ENCODE measurements around the gene ALAS1. TPM values are rescaled to one million over a fixed set of nuclear protein-coding genes. Genes with fewer than 3 reads are reported as not detected.

The ALAS1 gene
- total and polyA plus RNA-seq, 2 of the 13 experiments (the other 11 are each of a cell fraction or from before 2014, with no cell fraction given), result 36.0 to 43.2 TPM

DNA sequence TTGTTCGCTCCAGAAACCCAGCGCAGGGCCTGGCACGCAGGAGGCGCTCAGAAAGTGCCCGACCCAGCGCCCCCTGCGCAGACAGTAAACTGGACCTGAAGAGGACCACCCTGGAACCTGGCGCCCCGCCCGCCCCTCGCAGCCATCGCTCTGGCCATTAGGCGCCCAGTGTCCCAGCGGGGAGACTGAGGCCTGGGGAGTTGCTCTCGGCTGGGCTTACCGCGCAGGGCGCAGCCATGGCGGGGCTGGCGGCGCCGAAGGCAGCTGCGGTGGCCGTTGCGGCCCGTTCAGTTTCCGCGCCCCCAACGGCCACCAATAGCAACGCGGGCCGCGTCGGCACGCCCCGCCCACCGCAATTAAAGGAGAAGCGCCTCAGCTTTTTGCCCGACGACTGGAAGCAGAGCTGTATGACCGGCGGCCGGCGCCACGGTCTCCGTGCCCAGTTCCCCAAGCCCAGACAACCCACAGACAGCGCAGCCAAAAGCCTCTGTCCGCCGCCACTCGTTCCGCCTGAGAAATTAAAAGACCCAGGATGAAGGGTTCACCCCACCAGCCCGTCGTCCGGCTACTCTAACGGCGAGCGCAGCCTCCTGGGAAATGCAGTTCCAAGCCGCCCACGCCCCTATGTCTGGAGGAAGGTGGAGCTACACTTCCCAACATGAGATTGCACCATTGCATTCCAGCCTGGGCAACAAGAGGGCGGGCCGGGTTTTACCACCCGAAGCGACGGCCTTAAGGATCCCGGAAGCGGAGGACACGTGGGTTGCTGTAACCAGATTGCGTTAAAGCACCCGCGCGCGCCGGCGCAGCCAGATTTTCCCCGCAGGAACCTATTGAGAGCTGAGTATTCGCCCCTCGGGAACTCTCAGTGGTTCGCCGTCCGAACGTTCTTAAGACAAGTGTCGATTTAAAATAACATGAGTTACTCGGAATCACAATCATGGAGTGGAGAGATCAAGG is 43.5 kb upstream of the ALAS1 start, which contains the start of gene POC1A (continued):
- TF ChIP-seq, protein P1, sequence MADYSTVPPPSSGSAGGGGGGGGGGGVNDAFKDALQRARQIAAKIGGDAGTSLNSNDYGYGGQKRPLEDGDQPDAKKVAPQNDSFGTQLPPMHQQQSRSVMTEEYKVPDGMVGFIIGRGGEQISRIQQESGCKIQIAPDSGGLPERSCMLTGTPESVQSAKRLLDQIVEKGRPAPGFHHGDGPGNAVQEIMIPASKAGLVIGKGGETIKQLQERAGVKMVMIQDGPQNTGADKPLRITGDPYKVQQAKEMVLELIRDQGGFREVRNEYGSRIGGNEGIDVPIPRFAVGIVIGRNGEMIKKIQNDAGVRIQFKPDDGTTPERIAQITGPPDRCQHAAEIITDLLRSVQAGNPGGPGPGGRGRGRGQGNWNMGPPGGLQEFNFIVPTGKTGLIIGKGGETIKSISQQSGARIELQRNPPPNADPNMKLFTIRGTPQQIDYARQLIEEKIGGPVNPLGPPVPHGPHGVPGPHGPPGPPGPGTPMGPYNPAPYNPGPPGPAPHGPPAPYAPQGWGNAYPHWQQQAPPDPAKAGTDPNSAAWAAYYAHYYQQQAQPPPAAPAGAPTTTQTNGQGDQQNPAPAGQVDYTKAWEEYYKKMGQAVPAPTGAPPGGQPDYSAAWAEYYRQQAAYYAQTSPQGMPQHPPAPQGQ (CRISPR knock-in tag; IDR thresholded peaks at IDR 0.05; ENCODE audit: borderline replicate concordance), result no peak
- TF ChIP-seq MEIS2 (CRISPR knock-in tag; IDR thresholded peaks at IDR 0.05) (peak; percentile 10; the same call in 1 of the 2 replicates), TMF1 (CRISPR knock-in tag; IDR thresholded peaks at IDR 0.05; ENCODE audit: low read depth) (no peak), ZNF570 (CRISPR knock-in tag; IDR thresholded peaks at IDR 0.05; ENCODE audit: borderline replicate concordance) (no peak), ATF7 (IDR thresholded peaks at IDR 0.05) (no peak), ATF7 (CRISPR knock-in tag; IDR thresholded peaks at IDR 0.05) (0 out of 2 replicates have a peak, but pooled peaks have one; percentile 52), CC2D1A (CRISPR knock-in tag; IDR thresholded peaks at IDR 0.05) (no peak), HOXA3 (CRISPR knock-in tag; IDR thresholded peaks at IDR 0.05) (peak; percentile 28), GABPB1 (CRISPR knock-in tag; IDR thresholded peaks at IDR 0.05) (peak; percentile 85), SNAI1 (CRISPR knock-in tag; IDR thresholded peaks at IDR 0.05; ENCODE audit: borderline replicate concordance) (no peak; the same call in 1 of the 2 replicates), MTF2 (CRISPR knock-in tag; IDR thresholded peaks at IDR 0.05; ENCODE audit: borderline replicate concordance) (no peak), MZF1 (CRISPR knock-in tag; IDR thresholded peaks at IDR 0.05; ENCODE audit: borderline replicate concordance) (no peak), ZNF883 (CRISPR knock-in tag; IDR thresholded peaks at IDR 0.05; ENCODE audit: not compliant biosample characterization) (peak; percentile 39), ZNF598 (CRISPR knock-in tag; IDR thresholded peaks at IDR 0.05; ENCODE audit: borderline replicate concordance) (peak; percentile 44; the same call in 1 of the 2 replicates), ZNF350 (CRISPR knock-in tag; IDR thresholded peaks at IDR 0.05; ENCODE audit: borderline replicate concordance, low read depth) (peak; percentile 80; the same call in 1 of the 2 replicates), MXD4 (CRISPR knock-in tag; IDR thresholded peaks at IDR 0.05) (peak; percentile 85; the same call in 1 of the 2 replicates), ZNF782 (CRISPR knock-in tag; IDR thresholded peaks at IDR 0.05; ENCODE audit: borderline replicate concordance) (peak; percentile 53; the same call in 1 of the 2 replicates), AGO2 (optimal IDR thresholded peaks at IDR 0.05; ENCODE audit: low read depth, low read length) (no peak)
- TF ChIP-seq, protein P2, sequence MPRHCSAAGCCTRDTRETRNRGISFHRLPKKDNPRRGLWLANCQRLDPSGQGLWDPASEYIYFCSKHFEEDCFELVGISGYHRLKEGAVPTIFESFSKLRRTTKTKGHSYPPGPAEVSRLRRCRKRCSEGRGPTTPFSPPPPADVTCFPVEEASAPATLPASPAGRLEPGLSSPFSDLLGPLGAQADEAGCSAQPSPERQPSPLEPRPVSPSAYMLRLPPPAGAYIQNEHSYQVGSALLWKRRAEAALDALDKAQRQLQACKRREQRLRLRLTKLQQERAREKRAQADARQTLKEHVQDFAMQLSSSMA (CRISPR knock-in tag; IDR thresholded peaks at IDR 0.05), result 0 out of 2 replicates have a peak, but pooled peaks have one; percentile 66
- TF ChIP-seq, protein P3, sequence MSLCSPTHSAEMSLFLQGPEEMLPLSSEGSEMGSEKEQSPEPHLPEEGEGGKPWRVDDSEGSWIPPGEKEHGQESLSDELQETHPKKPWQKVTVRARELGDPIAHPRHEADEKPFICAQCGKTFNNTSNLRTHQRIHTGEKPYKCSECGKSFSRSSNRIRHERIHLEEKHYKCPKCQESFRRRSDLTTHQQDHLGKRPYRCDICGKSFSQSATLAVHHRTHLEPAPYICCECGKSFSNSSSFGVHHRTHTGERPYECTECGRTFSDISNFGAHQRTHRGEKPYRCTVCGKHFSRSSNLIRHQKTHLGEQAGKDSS (CRISPR knock-in tag; IDR thresholded peaks at IDR 0.05; ENCODE audit: borderline replicate concordance, low read depth), result peak; percentile 39; the same call in 1 of the 2 replicates
- TF ChIP-seq, protein P4, sequence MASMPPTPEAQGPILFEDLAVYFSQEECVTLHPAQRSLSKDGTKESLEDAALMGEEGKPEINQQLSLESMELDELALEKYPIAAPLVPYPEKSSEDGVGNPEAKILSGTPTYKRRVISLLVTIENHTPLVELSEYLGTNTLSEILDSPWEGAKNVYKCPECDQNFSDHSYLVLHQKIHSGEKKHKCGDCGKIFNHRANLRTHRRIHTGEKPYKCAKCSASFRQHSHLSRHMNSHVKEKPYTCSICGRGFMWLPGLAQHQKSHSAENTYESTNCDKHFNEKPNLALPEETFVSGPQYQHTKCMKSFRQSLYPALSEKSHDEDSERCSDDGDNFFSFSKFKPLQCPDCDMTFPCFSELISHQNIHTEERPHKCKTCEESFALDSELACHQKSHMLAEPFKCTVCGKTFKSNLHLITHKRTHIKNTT (CRISPR knock-in tag; IDR thresholded peaks at IDR 0.05), result no peak

All from HepG2 (cell line).